HCT116 (cell line): ENCODE data around the gene OR4E1. TPM values are rescaled to one million over a fixed set of nuclear protein-coding genes. Genes with fewer than 3 reads are reported as not detected.

Source experiments
- ATAC-seq: fragments of 200-7000 bp; cut with Tn5 transposase; 2 replicates; pipeline ENCODE4 v1.9.1; 2020; ENCODE audit warnings: mild to moderate bottlenecking, moderate library complexity
- Bru-seq: library from RNA; stranded (reverse); fragments of 400-500 nt; gene quantifications from one replicate; lab custom pipeline; 2021; lab: Mats Ljungman, UMichigan
- BruChase-seq, 2 experiments: library from RNA; stranded (reverse); fragments of 400-500 nt; gene quantifications; one replicate each; lab custom pipeline; 2021; lab: Mats Ljungman, UMichigan
- BruUV-seq: library from RNA; stranded (reverse); fragments of 400-500 nt; replicated peaks from 2 replicates; lab custom pipeline; 2021; lab: Mats Ljungman, UMichigan
- CTCF ChIA-PET: fragments of 300-600 bp; sonication (Branson Sonifier 250); formaldehyde crosslinking; loops from one replicate; lab custom pipeline; 2021; ENCODE audit warnings: antibody characterized with exemption; lab: Charles Lee
- POLR2A ChIA-PET: fragments of 300-600, 350-600 bp; sonication (Branson Sonifier 250); formaldehyde crosslinking; loops from one replicate; lab custom pipeline; 2021; ENCODE audit warnings: antibody characterized with exemption; lab: Charles Lee
- RAD21 ChIA-PET, 2 experiments: fragments of 300-600 bp; sonication (Branson Sonifier 250); formaldehyde crosslinking; loops; one replicate each; lab custom pipeline; 2023; ENCODE audit warnings: low total read pairs in 2 of 2; ENCODE audit not compliant: uncharacterized antibody in 2 of 2, unreplicated experiment in 2 of 2, low non-redundant PET in 1 of 2; lab: Charles Lee
- DNase-seq: peaks from one replicate; pipeline ENCODE4 v3.0.0-alpha.2; 2010; ENCODE audit warnings: low read depth, low spot score
- H2AFZ ChIP-seq: fragments of 200-600 bp; shearing (Covaris generic), sonication (generic); 2 replicates; pipeline ENCODE4 v1.6.1; 2017; ENCODE audit warnings: low read depth, mixed run types, mixed read lengths, antibody characterized with exemption, low read length; ENCODE audit not compliant: poor library complexity, severe bottlenecking
- H3K27ac ChIP-seq: 2 replicates; pipeline ENCODE4 v1.5.1; 2012; ENCODE audit warnings: low read depth, low read length
- H3K27me3 ChIP-seq: fragments of 200-600 bp; sonication (generic); 2 replicates; pipeline ENCODE4 v1.6.1; 2016; ENCODE audit warnings: mixed run types, low read length, mixed read lengths; ENCODE audit not compliant: insufficient read depth
- H3K36me3 ChIP-seq, 2 experiments: fragments of 200-500 bp in 1 of 2; fragments of 200-600 bp in 1 of 2; sonication (Bioruptor generic) in 1 of 2; sonication (generic) in 1 of 2; 2 replicates each; pipeline versions ENCODE4 v1.5.1 to v1.6.1; 2014 to 2016; ENCODE audit warnings: low read length in 2 of 2, inconsistent platforms in 1 of 2, mixed read lengths in 1 of 2, mixed run types in 1 of 2; ENCODE audit not compliant: insufficient read depth in 2 of 2, control insufficient read depth in 1 of 2
- H3K4me1 ChIP-seq, 2 experiments: fragments of 200-600 bp in 1 of 2; sonication (generic) in 1 of 2; 2 replicates each; pipeline versions ENCODE4 v1.5.1 to v1.6.1; 2012 to 2017; ENCODE audit warnings: low read length in 2 of 2, inconsistent platforms in 1 of 2, mild to moderate bottlenecking in 1 of 2, mixed read lengths in 1 of 2, mixed run types in 1 of 2, moderate library complexity in 1 of 2; ENCODE audit not compliant: insufficient read depth in 2 of 2, control insufficient read depth in 1 of 2
- H3K4me2 ChIP-seq: fragments of 200-600 bp; sonication (generic); 2 replicates; pipeline ENCODE4 v1.6.1; 2017; ENCODE audit warnings: mixed run types, low read length, mixed read lengths
- H3K4me3 ChIP-seq, 2 experiments: fragments of 200-600 bp in 1 of 2; sonication (generic) in 1 of 2; replicated peaks in 1 of 2; 2 replicates each; pipeline ENCODE4 v1.5.1; 2011 to 2016; ENCODE audit warnings: low read length in 2 of 2, control low read depth in 1 of 2, low read depth in 1 of 2, mild to moderate bottlenecking in 1 of 2, mixed read lengths in 1 of 2, mixed run types in 1 of 2
- H3K79me2 ChIP-seq: fragments of 200-600 bp; sonication (generic); 2 replicates; pipeline ENCODE4 v1.6.1; 2017; ENCODE audit warnings: mild to moderate bottlenecking, mixed run types, low read length, moderate library complexity, mixed read lengths; ENCODE audit not compliant: insufficient read depth
- H3K9ac ChIP-seq: fragments of 200-600 bp; sonication (generic); 2 replicates; pipeline ENCODE4 v1.6.1; 2016; ENCODE audit warnings: low read length, mixed read lengths
- H3K9me2 ChIP-seq: fragments of 200-600 bp; sonication (generic), shearing (Covaris generic); 2 replicates; pipeline ENCODE4 v1.6.1; 2017; ENCODE audit warnings: mixed run types, mild to moderate bottlenecking, moderate library complexity; ENCODE audit not compliant: insufficient read depth
- H3K9me3 ChIP-seq, 2 experiments: fragments of 200-500 bp in 1 of 2; fragments of 200-600 bp in 1 of 2; sonication (Bioruptor generic) in 1 of 2; sonication (generic) in 1 of 2; 2 replicates each; pipeline ENCODE4 v1.6.1; 2014 to 2017; ENCODE audit warnings: low read length in 2 of 2, mixed read lengths in 2 of 2, inconsistent platforms in 1 of 2, low read depth in 1 of 2, mild to moderate bottlenecking in 1 of 2, mixed run types in 1 of 2, moderate library complexity in 1 of 2; ENCODE audit not compliant: control insufficient read depth in 1 of 2, insufficient read depth in 1 of 2
- H4K20me1 ChIP-seq: fragments of 200-600 bp; sonication (generic), shearing (Covaris generic); 2 replicates; pipeline ENCODE4 v1.6.1; 2017; ENCODE audit warnings: mixed run types, mild to moderate bottlenecking, moderate library complexity; ENCODE audit not compliant: insufficient read depth
- CBX3 ChIP-seq: IDR thresholded peaks from 2 replicates; pipeline ENCODE4 v1.6.1; 2012; ENCODE audit warnings: low read depth
- ELF1 ChIP-seq: IDR thresholded peaks from 2 replicates; pipeline ENCODE4 v1.6.1; 2012; ENCODE audit warnings: low read depth, borderline replicate concordance
- EZH2 ChIP-seq: fragments of 200-600 bp; sonication (generic); IDR thresholded peaks from 2 replicates; pipeline ENCODE4 v1.6.1; 2017; ENCODE audit warnings: antibody characterized with exemption, mixed run types
- EZH2phosphoT487 ChIP-seq: fragments of 200-600 bp; IDR thresholded peaks from 2 replicates; pipeline ENCODE4 v1.6.1; 2018; ENCODE audit warnings: antibody characterized with exemption, borderline replicate concordance
- JUND ChIP-seq: IDR thresholded peaks from 2 replicates; pipeline ENCODE4 v1.6.1; 2012
- POLR2A ChIP-seq: IDR thresholded peaks from 2 replicates; pipeline ENCODE4 v1.7.0; 2011; ENCODE audit warnings: borderline replicate concordance; ENCODE audit not compliant: insufficient read depth, insufficient read length; ENCODE audit errors: extremely low read depth
- POLR2AphosphoS5 ChIP-seq: IDR thresholded peaks from 2 replicates; pipeline ENCODE4 v1.6.1; 2011; ENCODE audit warnings: mild to moderate bottlenecking, low read depth, low read length, moderate library complexity
- RAD21 ChIP-seq: IDR thresholded peaks from 2 replicates; pipeline ENCODE4 v1.6.1; 2012; ENCODE audit warnings: low read depth, mild to moderate bottlenecking
- SP1 ChIP-seq: IDR thresholded peaks from 2 replicates; pipeline ENCODE4 v1.6.1; 2012; ENCODE audit warnings: low read depth
- SRF ChIP-seq: IDR thresholded peaks from 2 replicates; pipeline ENCODE4 v1.6.1; 2012; ENCODE audit warnings: low read depth
- YY1 ChIP-seq: IDR thresholded peaks from 2 replicates; pipeline ENCODE4 v1.6.1; 2011; ENCODE audit warnings: low read length, low read depth, moderate library complexity, mild to moderate bottlenecking; ENCODE audit not compliant: insufficient replicate concordance; ENCODE audit errors: extremely low read depth
- intact Hi-C: fragments of 100-400 bp; cut with micrococcal nuclease; formaldehyde crosslinking; loops from 2 replicates; pipeline ENCODE4 v1.10.0; 2022
- long read RNA-seq: library from polyadenylated mRNA; unstranded; transcript quantifications from one replicate; pipeline ENCODE4 v2.0.0, GENCODE V29; 2021; ENCODE audit not compliant: unreplicated experiment
- polyA plus RNA-seq: library from polyadenylated mRNA; unstranded; fragments of >200 nt; gene quantifications from 2 replicates; pipeline ENCODE4 v1.2.1, GENCODE V29; 2012; ENCODE audit warnings: missing spikeins
- total RNA-seq: library from RNA; stranded (reverse); gene quantifications from one replicate; pipeline ENCODE4 v1.2.1, GENCODE V29; 2021; ENCODE audit not compliant: unreplicated experiment
- TF ChIP-seq, protein P1 (sequence below): IDR thresholded peaks from 2 replicates; pipeline ENCODE4 v1.6.1; 2012; ENCODE audit warnings: low read depth

Gene OR4E1
- total RNA-seq (not detected), Bru-seq, nascent RNA (not detected), BruChase-seq, experiment 1, labeled RNA remaining after a 6-hour chase (not detected), BruChase-seq, experiment 2, labeled RNA remaining after a 2-hour chase (not detected)
- polyA plus RNA-seq: not detected in 2 replicates
- long read RNA-seq: 0 reads

DNA sequence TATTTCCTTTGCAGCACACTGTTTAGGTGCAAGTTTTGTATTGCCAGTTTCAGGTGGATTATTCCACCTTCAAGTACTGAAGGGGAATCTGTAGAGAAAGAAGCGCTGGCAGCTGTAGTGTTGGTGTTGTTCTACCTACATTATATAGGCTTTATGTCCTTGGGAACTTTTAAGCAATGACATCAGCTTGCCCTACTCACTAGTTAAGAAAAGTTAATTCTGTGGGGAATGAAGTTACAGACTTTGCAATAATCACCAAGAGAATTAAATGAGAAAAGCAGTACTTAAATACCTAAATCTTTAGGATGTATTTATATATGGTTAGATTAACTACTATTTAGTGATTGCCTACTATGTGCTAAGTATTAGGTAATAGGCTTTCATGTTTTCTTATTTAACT, at the start of gene OR4E1:
Gene OR4E1, minus strand, starts transcription at position 101 of the 400 bp plus-strand sequence. CDS start 2,883 bp downstream, outside the sequence.
- no peaks in the 10 kb centered on the region for H3K9me3 ChIP-seq
- H3K36me3 ChIP-seq: no peaks in the 10 kb centered on the region
- CTCF ChIA-PET: no interaction called here
- DNase-seq (no peak), ATAC-seq (no peak)
- no peak within 1 kb of the TSS for H3K4me3 ChIP-seq
- no peak within 1 kb of the TSS for H3K27ac ChIP-seq
- H4K20me1 ChIP-seq: no peaks in the 10 kb centered on the region
- no TSS peak for BruUV-seq
- intact Hi-C loops: no loop called here
- H3K4me1 ChIP-seq: no peaks in the 10 kb centered on the region
- H3K9me2 ChIP-seq: no peaks in the 10 kb centered on the region
- no peak for TF ChIP-seq YY1
- no peak for TF ChIP-seq EZH2
- no peak for TF ChIP-seq SRF
- no peak for TF ChIP-seq EZH2phosphoT487
- TF ChIP-seq, protein P1, sequence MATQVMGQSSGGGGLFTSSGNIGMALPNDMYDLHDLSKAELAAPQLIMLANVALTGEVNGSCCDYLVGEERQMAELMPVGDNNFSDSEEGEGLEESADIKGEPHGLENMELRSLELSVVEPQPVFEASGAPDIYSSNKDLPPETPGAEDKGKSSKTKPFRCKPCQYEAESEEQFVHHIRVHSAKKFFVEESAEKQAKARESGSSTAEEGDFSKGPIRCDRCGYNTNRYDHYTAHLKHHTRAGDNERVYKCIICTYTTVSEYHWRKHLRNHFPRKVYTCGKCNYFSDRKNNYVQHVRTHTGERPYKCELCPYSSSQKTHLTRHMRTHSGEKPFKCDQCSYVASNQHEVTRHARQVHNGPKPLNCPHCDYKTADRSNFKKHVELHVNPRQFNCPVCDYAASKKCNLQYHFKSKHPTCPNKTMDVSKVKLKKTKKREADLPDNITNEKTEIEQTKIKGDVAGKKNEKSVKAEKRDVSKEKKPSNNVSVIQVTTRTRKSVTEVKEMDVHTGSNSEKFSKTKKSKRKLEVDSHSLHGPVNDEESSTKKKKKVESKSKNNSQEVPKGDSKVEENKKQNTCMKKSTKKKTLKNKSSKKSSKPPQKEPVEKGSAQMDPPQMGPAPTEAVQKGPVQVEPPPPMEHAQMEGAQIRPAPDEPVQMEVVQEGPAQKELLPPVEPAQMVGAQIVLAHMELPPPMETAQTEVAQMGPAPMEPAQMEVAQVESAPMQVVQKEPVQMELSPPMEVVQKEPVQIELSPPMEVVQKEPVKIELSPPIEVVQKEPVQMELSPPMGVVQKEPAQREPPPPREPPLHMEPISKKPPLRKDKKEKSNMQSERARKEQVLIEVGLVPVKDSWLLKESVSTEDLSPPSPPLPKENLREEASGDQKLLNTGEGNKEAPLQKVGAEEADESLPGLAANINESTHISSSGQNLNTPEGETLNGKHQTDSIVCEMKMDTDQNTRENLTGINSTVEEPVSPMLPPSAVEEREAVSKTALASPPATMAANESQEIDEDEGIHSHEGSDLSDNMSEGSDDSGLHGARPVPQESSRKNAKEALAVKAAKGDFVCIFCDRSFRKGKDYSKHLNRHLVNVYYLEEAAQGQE: no peak
- no peak for TF ChIP-seq ELF1
- no peak for TF ChIP-seq CBX3
- no peak for TF ChIP-seq RAD21
- TF ChIP-seq POLR2A: no peak
- no peak for TF ChIP-seq POLR2AphosphoS5
- no peak for TF ChIP-seq JUND
- TF ChIP-seq SP1: no peak
- H3K9ac ChIP-seq: no peak within 1 kb of the TSS
- RAD21 ChIA-PET: no interaction called here
- peaks cover 53% of the 10 kb centered on the region for H3K27me3 ChIP-seq
- H3K4me2 ChIP-seq: no peak within 1 kb of the TSS
- POLR2A ChIA-PET: no interaction called here
- H3K79me2 ChIP-seq: no peaks in the 10 kb centered on the region
- no peak within 1 kb of the TSS for H2AFZ ChIP-seq
